BJ (cell line): Measurements from ENCODE around the gene GOLGA1. TPM values are rescaled to one million over a fixed set of nuclear protein-coding genes. Genes with fewer than 3 reads are reported as not detected.
A peak's percentile ranks its signal among the peaks of the same experiment; 100 is the strongest.

Experiments
- CTCF ChIA-PET: fragments of 350-600 bp; formaldehyde crosslinking; extraction: SDS; loops from one replicate; lab custom pipeline; 2021; ENCODE audit warnings: antibody characterized with exemption, inconsistent platforms; lab: Yijun Ruan, JAX
- POLR2A ChIA-PET: fragments of 300-600 bp; sonication (Branson Sonifier 250); formaldehyde crosslinking; extraction: SDS; loops from one replicate; lab custom pipeline; 2021; ENCODE audit warnings: antibody characterized with exemption; lab: Charles Lee
- DNase-seq: peaks from one replicate; pipeline ENCODE4 v3.0.0-alpha.2; 2011; ENCODE audit warnings: low read depth
- H3K27me3 ChIP-seq: 2 replicates; pipeline ENCODE4 v1.6.0; 2011; ENCODE audit warnings: low read length; ENCODE audit not compliant: control insufficient read depth, insufficient read depth
- H3K36me3 ChIP-seq: 2 replicates; pipeline ENCODE4 v1.5.1; 2011; ENCODE audit warnings: low read length; ENCODE audit not compliant: control insufficient read depth, insufficient read depth
- H3K4me3 ChIP-seq: 2 replicates; pipeline ENCODE4 v1.5.1; 2011; ENCODE audit warnings: low read depth, mild to moderate bottlenecking, control low read depth, low read length
- polyA minus RNA-seq: library from RNA; depleted of rRNA, polyadenylated mRNA; stranded (reverse); fragments of >200 nt; gene quantifications from 2 replicates; pipeline ENCODE4 v1.2.3, GENCODE V29; 2011; rRNA and poly(A)+ RNA removed
- polyA plus RNA-seq: library from polyadenylated mRNA; depleted of rRNA; stranded (reverse); fragments of >200 nt; gene quantifications from 2 replicates; pipeline ENCODE4 v1.2.3, GENCODE V29; 2011; rRNA removed
- TF ChIP-seq, protein P1 (sequence below): IDR thresholded peaks from 2 replicates; pipeline ENCODE4 v1.5.1; 2011; ENCODE audit warnings: low read depth, mild to moderate bottlenecking, control low read depth, inconsistent platforms, low read length, moderate library complexity; ENCODE audit not compliant: insufficient read depth

The GOLGA1 gene, protein sequence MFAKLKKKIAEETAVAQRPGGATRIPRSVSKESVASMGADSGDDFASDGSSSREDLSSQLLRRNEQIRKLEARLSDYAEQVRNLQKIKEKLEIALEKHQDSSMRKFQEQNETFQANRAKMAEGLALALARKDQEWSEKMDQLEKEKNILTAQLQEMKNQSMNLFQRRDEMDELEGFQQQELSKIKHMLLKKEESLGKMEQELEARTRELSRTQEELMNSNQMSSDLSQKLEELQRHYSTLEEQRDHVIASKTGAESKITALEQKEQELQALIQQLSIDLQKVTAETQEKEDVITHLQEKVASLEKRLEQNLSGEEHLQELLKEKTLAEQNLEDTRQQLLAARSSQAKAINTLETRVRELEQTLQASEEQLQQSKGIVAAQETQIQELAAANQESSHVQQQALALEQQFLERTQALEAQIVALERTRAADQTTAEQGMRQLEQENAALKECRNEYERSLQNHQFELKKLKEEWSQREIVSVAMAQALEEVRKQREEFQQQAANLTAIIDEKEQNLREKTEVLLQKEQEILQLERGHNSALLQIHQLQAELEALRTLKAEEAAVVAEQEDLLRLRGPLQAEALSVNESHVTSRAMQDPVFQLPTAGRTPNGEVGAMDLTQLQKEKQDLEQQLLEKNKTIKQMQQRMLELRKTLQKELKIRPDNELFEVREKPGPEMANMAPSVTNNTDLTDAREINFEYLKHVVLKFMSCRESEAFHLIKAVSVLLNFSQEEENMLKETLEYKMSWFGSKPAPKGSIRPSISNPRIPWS
- 10.8 and 12.4 TPM in 2 replicates for polyA plus RNA-seq
- 5.4 and 8.8 TPM in 2 replicates for polyA minus RNA-seq

DNA sequence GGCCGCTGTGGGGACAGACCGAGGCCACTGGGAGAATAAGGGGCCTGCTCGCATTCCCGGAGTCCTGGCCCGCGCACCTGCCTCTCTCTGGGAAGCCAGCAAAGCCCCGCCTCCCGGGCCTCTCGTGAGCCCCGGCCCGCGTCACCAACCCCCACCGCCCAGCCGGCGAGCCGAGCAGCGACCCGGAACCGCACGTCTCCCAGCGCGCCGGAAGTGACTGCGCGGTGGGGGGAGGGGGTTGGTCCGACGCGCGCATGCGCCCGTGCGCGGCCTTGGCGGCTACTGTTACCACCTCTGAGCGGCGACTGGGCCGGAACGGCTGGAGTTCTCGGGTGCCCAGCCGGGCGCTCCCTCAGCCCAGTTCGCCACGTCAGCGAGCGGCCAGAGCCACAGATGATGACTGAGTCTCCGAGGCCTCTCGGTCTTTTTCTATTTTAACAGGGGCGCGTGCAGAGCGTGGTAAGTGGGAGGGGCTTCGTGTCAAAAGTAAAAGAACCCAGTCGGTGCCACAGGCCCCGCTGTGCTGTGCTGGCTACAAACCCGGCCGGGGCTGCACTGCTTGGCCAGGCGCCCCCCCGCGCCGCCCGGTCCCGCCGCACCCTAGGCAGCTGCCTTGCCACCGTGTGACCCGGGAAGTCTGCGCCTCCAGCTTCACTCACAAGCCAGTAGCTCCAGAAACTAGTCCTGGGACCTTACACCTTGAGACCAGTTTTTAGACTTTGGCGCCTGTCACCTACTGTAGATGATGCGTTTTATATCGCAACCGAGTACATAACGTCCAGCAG lies at the start of gene GOLGA1:
GOLGA1 (minus strand) TSS at position 190 of the 785 bp plus-strand sequence. CDS start 2,372 bp downstream, outside the sequence.
- CTCF ChIA-PET: interaction anchor here (0.6 to 1.0 kb wide), 5 partner anchors 10 to 244 kb away, joined by 3 to 5 read pairs (median 3); partner anchors contain the start of gene SCAI
- peak; percentile 66 for DNase-seq
- TF ChIP-seq, protein P1, sequence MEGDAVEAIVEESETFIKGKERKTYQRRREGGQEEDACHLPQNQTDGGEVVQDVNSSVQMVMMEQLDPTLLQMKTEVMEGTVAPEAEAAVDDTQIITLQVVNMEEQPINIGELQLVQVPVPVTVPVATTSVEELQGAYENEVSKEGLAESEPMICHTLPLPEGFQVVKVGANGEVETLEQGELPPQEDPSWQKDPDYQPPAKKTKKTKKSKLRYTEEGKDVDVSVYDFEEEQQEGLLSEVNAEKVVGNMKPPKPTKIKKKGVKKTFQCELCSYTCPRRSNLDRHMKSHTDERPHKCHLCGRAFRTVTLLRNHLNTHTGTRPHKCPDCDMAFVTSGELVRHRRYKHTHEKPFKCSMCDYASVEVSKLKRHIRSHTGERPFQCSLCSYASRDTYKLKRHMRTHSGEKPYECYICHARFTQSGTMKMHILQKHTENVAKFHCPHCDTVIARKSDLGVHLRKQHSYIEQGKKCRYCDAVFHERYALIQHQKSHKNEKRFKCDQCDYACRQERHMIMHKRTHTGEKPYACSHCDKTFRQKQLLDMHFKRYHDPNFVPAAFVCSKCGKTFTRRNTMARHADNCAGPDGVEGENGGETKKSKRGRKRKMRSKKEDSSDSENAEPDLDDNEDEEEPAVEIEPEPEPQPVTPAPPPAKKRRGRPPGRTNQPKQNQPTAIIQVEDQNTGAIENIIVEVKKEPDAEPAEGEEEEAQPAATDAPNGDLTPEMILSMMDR: no peak
- Histone ChIP-seq H3K36me3 (peaks cover 2% of the 10 kb centered on the region), H3K27me3 (no peaks in the 10 kb centered on the region), H3K4me3 (peak within 1 kb of the TSS; percentile 56)
- POLR2A ChIA-PET: interaction anchor here (0.6 kb wide), 1 partner anchor 58 kb away, joined by 7 read pairs; no protein-coding TSS in a partner anchor

DNA sequence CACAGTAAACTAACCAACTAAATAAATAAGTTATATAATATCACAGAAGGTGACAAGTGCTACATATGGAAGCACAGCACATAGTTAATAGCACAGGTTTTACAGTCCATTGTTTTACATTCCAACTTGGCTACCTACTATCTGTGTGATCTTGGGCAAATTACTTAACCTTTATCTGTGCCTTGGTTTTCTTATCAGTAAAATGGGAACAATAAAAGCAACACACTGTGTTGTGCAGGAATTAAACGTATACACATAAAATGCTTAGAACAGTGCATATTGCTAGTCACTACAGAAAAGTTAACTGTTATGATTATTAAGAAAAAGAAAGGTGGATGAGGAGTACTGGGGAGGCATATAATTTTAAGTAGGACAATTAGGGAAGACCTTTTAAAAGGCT lies 42.8 kb upstream of the GOLGA1 start:
- H3K36me3 ChIP-seq: peaks cover 2% of the 10 kb centered on the region; the same call in 1 of the 2 replicates
- no peak for DNase-seq
- no peaks in the 10 kb centered on the region for H3K27me3 ChIP-seq
- TF ChIP-seq, protein P1: no peak
- ChIA-PET POLR2A (no interaction called here), CTCF (no interaction called here)
- H3K4me3 ChIP-seq: no peak overlapping the region

DNA sequence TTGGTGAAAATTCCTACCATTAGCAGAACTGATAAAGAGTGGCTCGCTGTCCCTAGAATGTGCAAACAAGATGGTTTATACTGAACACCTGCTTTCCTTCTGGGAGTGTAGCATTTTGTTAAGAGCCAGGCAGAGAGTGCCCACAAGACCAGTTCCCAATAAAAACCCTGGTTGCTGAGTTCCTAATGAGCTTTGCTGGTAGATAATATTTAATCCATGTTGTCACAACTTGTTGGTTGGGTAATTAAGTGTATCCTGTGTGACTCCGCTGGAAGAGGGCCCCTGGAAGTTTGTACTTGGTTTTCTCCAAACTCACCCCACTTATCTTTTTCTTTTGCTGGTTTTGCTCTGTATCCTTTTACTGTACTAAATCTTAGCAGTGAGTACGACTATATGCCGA lies 39.5 kb upstream of the GOLGA1 start:
- H3K27me3 ChIP-seq: no peaks in the 10 kb centered on the region
- peaks cover 4% of the 10 kb centered on the region; the same call in 1 of the 2 replicates for H3K36me3 ChIP-seq
- TF ChIP-seq, protein P1: no peak
- POLR2A ChIA-PET: no interaction called here
- CTCF ChIA-PET: no interaction called here
- DNase-seq: no peak
- no peak overlapping the region for H3K4me3 ChIP-seq

DNA sequence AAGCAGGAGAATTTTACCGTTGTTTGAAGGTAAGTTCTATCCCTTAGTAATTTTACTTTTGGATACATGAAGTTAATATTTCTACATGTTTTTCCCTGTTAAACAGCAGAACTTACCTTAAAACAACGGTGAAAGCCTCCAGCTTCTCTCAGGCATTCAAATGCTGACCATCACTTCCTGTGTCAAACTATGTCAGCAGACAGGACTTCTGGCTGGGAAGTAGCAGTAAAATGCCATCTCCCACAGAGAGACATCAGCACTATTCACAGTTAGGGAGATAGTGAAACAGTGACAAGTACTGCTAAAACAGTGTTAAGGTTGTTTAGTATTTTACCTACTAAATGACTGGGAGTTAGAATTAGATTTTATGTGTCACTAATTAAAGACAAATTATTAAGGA lies 34.2 kb upstream of the GOLGA1 start:
- TF ChIP-seq, protein P1: no peak
- POLR2A ChIA-PET: no interaction called here
- DNase-seq: no peak
- Histone ChIP-seq H3K27me3 (no peaks in the 10 kb centered on the region), H3K4me3 (no peak overlapping the region), H3K36me3 (peaks cover 2% of the 10 kb centered on the region; the same call in 1 of the 2 replicates)
- CTCF ChIA-PET: no interaction called here
